ELR (cell line): ENCODE results near the gene ERAP2.
"Not testable (repeated sequence)": the region's sequence is repeated elsewhere in the genome, so short reads cannot be mapped to it uniquely, and the experiment has no call there.

Source experiments
- DNase-seq: peaks from one replicate; pipeline ENCODE4 v3.0.0-alpha.2; 2015; ENCODE audit warnings: low read depth

ERAP2 gene

GRCh38 chr5:96876292-96876850, at the start of gene ERAP2:
Gene ERAP2 (plus strand): TSS chr5:96876500. CDS start chr5:96879686, 3,186 bp downstream.
- DNase-seq: peak; percentile 66

GRCh38 chr5:96829297-96829696, 47.0 kb upstream of the ERAP2 start:
- DNase-seq: no peak

GRCh38 chr5:96834016-96834415, 42.3 kb upstream of the ERAP2 start:
- no peak for DNase-seq

GRCh38 chr5:96835791-96836191, 40.5 kb upstream of the ERAP2 start:
- DNase-seq: no peak

- DNase-seq: no peak
Observed at GRCh38 chr5:96836817-96837216, 39.5 kb upstream of the ERAP2 start.

- no peak for DNase-seq
Observed at GRCh38 chr5:96837303-96837702, 39.0 kb upstream of the ERAP2 start.

GRCh38 chr5:96838201-96839070, 37.9 kb upstream of the ERAP2 start:
- DNase-seq: no peak

- DNase-seq: no peak
Observed at GRCh38 chr5:96839071-96839592, 37.2 kb upstream of the ERAP2 start.

GRCh38 chr5:96841931-96842330, 34.4 kb upstream of the ERAP2 start:
- DNase-seq: not testable (repeated sequence)

- no peak for DNase-seq
Observed at GRCh38 chr5:96843140-96843539, 33.2 kb upstream of the ERAP2 start.

- peak; percentile 35 for DNase-seq
Observed at GRCh38 chr5:96844481-96844990, 31.8 kb upstream of the ERAP2 start.

GRCh38 chr5:96851312-96852062, 24.8 kb upstream of the ERAP2 start:
- DNase-seq: no peak

GRCh38 chr5:96852759-96853158, 23.5 kb upstream of the ERAP2 start:
- peak; percentile 64 for DNase-seq

GRCh38 chr5:96854067-96854466, 22.2 kb upstream of the ERAP2 start:
- peak; percentile 22 for DNase-seq

- DNase-seq: peak; percentile 10
Observed at GRCh38 chr5:96855031-96855872, 21.0 kb upstream of the ERAP2 start.

GRCh38 chr5:96856371-96856770, 19.9 kb upstream of the ERAP2 start:
- no peak for DNase-seq

GRCh38 chr5:96857454-96857853, 18.8 kb upstream of the ERAP2 start:
- DNase-seq: no peak

GRCh38 chr5:96857924-96858323, 18.4 kb upstream of the ERAP2 start:
- no peak for DNase-seq

GRCh38 chr5:96859375-96859774, 16.9 kb upstream of the ERAP2 start:
- DNase-seq: no peak

- no peak for DNase-seq
Observed at GRCh38 chr5:96861076-96861475, 15.2 kb upstream of the ERAP2 start.

- DNase-seq: no peak
Observed at GRCh38 chr5:96863114-96863513, 13.2 kb upstream of the ERAP2 start.
